DMS53 treated with DMSO at 0.1 percent for 48 hours (cell line): Measurements from ENCODE around the gene VWA8.
A peak's percentile ranks its signal among the peaks of the same experiment; 100 is the strongest.
"Not testable (repeated sequence)": the region's sequence is repeated elsewhere in the genome, so short reads cannot be mapped to it uniquely, and the experiment has no call there.

ENCODE experiments used
- DNase-seq: peaks from one replicate; lab custom pipeline; 2025; ENCODE audit not compliant: unreplicated experiment; lab: John Stamatoyannopoulos, UW

The VWA8 gene

DNA sequence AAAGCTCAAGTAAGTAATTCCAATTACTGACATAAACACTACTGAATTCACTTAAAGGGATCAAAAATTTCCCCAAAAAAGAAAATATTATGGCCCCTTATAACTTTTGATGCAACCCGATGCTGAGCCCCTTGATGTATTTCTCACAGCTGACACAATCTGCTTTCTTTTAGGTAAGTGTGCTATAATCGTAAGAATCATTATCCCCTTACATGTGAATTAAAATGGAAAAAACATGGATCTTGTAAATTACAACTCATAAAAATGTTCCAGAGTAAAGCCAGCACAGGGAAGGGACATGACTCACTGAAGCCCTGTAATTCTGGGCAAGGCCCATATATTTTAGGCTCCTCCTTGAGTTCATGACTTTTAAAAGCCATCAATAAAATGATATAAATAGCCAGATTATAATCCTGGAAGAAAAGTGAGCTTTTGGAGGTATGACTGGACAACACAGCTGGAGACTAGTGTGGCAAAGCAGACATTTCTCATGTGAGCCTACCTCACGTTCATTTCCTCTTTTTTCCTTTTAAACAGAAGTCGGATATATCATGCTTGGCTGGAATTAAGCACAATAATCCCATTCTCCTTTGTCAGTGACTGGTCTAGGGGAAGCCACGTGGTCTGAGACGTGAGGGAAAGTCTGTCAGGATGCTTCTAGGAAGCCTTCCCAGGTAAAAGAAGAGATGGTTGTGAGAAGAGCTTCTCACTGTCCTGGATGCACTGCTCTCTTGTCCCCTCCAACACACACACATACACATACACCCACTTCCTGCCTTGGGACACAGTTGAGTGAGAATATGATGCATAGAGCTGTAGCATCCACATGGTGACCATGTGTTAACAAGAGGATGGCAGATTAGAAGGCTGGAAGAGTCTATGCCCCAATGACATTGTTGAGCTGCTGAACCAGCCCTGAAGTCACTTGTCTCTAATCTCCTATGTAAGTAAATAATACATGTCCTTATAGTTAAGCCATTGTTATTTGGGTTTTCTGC, 338.2 kb downstream of the VWA8 start:
- DNase-seq: no peak

DNA sequence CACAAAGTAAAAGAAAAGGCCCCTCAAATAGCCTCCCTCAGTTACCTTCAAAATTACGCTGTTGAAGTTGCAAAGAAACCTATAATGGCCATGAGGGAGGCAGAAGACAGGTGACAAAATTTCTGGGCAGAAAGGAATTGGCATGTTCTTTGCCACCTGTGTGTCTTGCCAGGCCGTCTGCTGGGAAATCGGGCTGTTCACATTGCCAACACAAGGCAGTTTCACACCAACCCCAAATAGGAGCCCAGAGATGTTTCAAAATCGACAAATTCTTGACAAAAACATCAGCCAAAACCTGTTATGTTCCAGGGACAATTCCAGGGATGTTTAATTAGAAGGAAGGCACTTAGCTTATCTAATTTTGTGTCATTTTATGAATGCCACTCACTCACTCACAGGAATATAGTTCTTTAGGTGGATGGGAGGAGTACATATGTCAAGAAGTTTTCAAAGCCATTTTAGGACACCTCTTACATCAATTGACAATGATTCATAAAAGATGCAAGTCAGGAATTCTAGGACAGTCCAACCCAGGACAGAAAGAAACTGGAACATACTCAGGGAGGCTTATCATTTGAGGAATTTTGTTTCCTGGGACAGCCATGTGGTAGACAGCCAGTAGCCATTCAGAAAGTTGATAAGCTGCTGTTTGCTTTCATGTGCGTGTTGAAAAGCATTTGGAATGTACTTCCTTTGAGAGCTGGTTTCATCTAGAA, 339.0 kb downstream of the VWA8 start:
- DNase-seq: no peak

DNA sequence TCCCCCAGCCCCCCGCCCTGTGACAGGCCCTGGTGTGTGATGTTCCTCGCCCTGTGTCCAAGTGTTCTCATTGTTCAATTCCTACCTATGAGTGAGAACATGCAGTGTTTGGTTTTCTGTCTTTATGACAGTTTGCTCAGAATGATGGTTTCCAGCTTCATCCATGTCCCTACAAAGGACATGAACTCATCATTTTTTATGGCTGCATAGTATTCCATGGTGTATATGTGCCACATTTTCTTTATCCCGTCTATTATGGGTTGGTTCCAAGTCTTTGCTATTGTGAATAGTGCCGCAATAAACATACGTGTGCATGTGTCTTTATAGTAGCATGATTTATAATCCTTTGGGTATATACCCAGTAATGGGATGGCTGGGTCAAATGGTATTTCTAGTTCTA, 343.3 kb downstream of the VWA8 start:
- DNase-seq: not testable (repeated sequence)

- DNase-seq: no peak
These were observed 344.8 kb downstream of the VWA8 start for GRCh38 chr13:41616151-41616550.

DNA sequence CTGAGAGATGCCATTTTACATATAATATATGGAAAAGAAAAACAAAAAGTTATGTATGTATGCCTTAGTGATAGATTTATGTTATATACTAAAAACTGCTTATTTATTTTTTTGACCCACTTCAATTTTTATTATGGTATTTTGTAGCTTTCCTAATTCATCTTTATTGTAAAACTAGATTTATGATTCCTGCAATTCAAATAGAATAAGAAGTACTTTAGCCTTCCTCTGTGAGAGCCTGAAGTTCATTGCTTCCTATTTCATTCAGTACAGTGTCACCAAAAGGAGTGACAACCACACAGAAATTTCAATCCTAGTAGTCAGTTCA, 345.4 kb downstream of the VWA8 start:
- no peak for DNase-seq

DNA sequence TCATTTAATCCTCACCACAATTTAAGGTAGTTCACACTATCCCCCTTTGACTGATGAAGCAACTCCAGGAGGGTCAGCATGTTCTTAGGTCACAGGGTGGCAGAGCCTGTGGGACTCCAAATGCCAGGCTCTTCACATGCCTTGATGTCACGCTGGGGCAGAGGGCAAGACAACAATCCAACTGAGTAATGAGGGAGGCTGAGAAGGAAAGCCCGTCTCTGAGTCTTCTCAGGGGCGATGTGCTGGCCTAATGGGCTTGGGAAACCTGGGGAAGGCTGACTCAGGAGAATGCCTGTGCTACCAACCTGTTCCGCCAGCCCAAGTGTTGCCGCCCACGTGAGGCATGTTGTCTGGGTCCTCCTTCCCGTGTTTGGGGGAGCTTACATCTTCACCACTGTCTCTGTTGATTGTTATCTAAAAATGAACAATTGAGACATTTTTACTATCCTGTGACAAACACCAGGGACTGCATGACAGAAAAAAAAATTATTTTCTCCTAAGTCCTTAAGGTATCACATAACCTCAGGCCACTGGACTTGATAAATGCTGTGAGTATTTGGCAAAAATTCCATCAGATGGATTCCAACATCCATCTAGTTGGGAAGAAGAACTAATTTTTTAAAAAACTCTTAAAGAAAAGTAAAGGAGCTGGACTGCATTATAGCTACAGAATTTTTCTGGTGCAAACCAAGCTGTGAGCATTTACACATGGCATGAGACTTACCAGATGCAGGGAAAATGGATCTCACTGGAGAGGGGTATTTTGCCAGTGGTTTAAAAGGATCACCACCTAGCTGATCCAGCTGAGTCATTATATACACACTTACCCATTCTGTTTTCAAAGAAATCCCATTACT, 346.0 kb downstream of the VWA8 start:
- no peak for DNase-seq

DNA sequence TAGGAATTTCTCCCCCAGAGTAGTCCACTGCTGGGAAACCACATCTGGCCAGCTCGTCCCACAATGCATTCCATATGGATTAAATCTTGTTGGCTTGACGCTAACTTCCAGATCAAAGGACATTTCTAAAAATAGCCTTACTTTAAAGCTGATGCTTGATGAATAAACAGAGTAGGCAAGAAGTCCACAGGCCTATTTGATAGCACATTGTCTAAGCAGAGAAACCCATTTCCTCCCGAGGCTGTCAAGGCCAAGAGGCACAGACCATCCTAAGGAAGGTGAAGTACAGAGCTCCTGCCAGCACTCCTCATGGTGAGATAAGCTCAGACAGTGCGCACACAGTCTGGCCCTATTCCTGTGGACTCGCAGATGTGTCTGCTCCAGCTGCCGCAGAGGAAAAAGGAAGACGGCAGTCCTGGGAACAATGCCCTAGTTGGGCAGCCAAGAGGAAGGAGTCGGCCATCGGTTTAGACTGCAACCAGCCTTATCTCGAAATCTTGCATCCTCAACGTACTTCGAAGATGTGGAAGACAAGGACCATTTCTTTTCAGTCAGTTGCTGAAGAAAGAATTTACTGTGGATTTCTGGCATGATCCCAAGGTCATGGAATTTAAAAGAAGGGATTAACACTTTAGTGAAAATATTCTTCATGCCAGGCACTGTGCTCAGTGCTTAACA, 346.8 kb downstream of the VWA8 start:
- DNase-seq: no peak

DNA sequence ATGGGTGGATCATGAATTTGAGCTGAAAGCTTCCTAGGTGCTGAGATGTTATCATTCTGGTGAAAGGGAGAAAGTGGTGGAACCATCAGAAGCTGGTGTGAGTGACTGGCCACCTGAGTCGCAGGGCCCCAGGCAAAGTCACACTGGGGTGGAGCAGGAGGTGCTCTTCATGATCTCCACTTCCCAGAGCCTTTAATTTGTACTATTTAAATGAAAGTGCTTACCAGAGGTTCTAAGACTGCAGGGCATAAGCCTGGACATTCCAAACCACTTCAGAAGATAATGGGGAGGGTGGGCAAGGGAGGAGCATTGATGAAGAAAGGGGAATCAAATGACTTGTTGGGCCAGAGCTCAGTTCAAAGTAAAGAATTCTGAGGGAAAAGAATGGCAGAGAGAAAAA, 347.4 kb downstream of the VWA8 start:
- DNase-seq: no peak

- no peak for DNase-seq
These were observed 349.5 kb downstream of the VWA8 start for GRCh38 chr13:41611385-41611784.

DNA sequence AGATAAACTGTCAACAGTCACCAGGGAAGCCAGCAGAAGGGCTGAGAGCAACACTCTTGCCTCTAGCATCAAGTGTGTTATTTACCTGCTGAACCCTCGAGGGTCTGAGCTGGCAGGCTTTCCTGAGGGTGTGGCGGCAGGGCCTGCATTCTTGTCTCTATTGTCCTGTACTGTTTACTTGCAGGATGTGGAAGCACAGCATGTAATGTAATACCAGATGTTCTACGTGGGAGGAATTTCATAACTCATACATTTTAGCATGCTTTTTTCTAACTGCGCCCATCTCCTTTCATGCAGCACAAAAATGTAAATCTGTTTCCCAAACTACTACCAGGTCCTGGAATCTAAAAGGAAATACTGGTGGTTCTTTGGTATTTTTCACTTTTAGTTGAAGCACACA, 350.5 kb downstream of the VWA8 start:
- peak; percentile 76 for DNase-seq

- no peak for DNase-seq
These were observed 351.1 kb downstream of the VWA8 start for GRCh38 chr13:41609828-41610227.

- no peak for DNase-seq
These were observed 352.1 kb downstream of the VWA8 start for GRCh38 chr13:41608839-41609177.

DNA sequence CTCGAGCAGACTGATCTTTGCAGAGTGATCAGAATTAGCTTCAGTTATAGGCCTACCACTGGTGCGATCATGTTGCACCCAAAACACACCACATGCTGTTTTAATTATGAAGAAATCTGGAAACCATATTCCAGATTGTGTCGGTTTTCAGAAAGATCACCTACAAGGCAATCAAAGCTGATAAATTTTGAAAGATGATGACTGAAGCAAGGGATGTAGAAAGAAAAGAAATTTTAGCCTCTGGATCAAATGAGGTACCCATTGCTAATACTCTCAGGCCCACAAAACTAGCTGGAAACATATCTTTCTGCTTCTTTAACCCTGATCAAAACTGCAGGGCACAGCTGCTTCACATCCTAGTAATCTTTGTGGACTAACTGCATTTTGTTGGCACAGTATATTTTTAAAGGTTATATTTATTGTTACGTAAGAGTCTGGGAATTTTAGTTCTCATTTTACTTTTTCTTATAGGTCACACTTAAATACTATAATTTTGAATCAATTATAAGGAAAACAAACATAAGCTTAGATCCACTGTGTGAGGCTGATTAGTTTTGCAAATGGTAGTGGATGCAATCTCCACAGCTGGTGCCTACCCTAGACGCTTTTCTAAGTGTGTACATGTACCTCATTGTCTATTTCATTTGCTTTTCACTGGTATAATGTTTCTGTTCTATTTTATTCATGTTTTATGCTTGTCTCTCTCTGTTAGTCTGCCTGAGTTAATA, 352.6 kb downstream of the VWA8 start:
- DNase-seq: no peak

DNA sequence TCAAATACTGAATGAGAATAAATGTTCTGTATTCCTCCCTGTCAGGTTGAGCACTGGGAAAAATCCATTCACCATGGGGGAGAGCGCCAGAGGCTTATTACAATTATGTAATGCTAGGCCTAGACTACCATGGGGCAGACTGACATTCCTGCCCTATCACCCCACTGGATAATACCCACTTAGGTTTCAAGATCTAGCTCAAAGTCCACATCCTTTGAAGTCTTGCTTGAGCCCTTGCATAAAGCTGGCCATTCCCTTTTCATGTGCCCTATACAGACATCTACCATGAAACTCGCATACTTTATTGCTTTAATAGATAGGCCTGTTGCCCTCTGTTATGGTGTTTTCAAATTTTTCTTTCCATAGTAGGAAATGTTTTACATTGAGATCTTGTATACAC, 354.3 kb downstream of the VWA8 start:
- no peak for DNase-seq

DNA sequence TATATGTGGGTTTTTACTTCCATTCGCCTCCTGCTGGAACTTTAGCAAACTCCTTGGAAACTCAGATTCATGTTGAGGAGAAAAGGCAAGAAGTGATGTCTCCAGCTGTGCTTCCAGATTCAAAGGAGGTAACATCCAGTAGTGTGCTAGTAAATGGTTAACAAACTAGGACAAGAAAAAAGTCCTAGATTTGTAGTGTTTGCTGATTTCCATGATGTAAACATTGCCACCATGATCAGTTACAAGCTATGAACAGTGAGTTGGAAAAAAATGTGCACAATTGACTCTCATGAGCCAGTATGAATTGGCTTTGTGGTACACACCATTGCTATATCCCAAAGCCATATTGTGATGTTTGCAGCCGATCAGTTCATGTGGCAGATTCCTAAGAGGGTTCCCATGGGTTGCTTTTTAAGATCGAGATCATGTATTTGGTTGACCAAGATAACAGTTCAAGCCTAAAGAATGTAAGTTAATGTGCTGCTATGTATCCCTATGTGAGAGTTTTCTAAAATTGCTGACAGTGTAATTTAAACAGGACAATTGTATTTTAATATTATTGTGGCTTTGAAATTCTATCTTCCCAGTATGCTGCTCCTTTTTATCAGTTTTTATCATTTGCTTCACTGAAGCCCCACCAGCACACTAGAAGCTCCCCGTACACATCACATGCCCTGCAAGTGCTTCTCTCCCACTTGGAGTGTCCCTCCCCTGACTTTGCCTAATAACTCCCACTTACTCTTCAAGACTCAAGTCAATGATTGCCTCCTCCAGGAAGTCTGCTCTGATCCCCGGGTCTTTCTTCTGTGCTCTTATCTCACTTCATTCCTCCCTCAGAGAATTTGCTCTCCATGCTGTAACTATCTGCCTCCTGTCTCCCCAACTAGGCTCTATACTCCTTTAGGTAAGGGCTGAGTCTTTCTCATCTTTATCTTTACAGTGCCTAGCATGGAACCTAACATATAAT, 355.3 kb downstream of the VWA8 start:
- no peak for DNase-seq

- peak; percentile 14 for DNase-seq
These were observed 357.0 kb downstream of the VWA8 start for GRCh38 chr13:41603917-41604316.

- no peak for DNase-seq
These were observed 359.0 kb downstream of the VWA8 start for GRCh38 chr13:41601718-41602445.

- DNase-seq: no peak
These were observed 361.3 kb downstream of the VWA8 start for GRCh38 chr13:41599619-41600018.
